Loucy (cell line): ENCODE results near the gene WFIKKN2.

Experiments used
- H2AFZ ChIP-seq: fragments of 200-600 bp; sonication (generic); 2 replicates; pipeline ENCODE4 v1.6.0; 2016; ENCODE audit warnings: antibody characterized with exemption, mild to moderate bottlenecking, low read length, moderate library complexity
- H3F3A ChIP-seq: fragments of 200-600 bp; 2 replicates; pipeline ENCODE4 v1.6.0; 2016; ENCODE audit warnings: antibody characterized with exemption, low read depth, mild to moderate bottlenecking
- H3K27me3 ChIP-seq: fragments of 200-600 bp; sonication (generic); 2 replicates; pipeline ENCODE4 v1.6.1; 2014; ENCODE audit warnings: low read length, mild to moderate bottlenecking; ENCODE audit not compliant: insufficient read depth, poor library complexity, severe bottlenecking
- H3K36me3 ChIP-seq: fragments of 200-600 bp; sonication (generic); 2 replicates; pipeline ENCODE4 v1.6.1; 2016; ENCODE audit warnings: low read length; ENCODE audit not compliant: insufficient read depth
- H3K4me1 ChIP-seq: fragments of 200-600 bp; sonication (generic); 2 replicates; pipeline ENCODE4 v1.5.1; 2014; ENCODE audit warnings: low read length, mild to moderate bottlenecking; ENCODE audit not compliant: insufficient read depth, poor library complexity, severe bottlenecking
- H3K4me2 ChIP-seq: fragments of 200-600 bp; sonication (generic); 2 replicates; pipeline ENCODE4 v1.6.0; 2014; ENCODE audit warnings: antibody characterized with exemption, low read length, low read depth, mild to moderate bottlenecking; ENCODE audit not compliant: poor library complexity, severe bottlenecking
- H3K4me3 ChIP-seq: fragments of 200-600 bp; sonication (generic); 2 replicates; pipeline ENCODE4 v1.5.1; 2014; ENCODE audit warnings: low read length, mild to moderate bottlenecking, mixed read lengths; ENCODE audit not compliant: poor library complexity, severe bottlenecking
- H3K79me2 ChIP-seq: fragments of 200-600 bp; sonication (generic); 2 replicates; pipeline ENCODE4 v1.6.1; 2014; ENCODE audit warnings: low read length; ENCODE audit not compliant: insufficient read depth
- H3K9ac ChIP-seq: fragments of 200-600 bp; sonication (generic); 2 replicates; pipeline ENCODE4 v1.6.0; 2014; ENCODE audit warnings: mild to moderate bottlenecking, low read depth, low read length, moderate library complexity; ENCODE audit not compliant: poor library complexity, severe bottlenecking
- H3K9me2 ChIP-seq: fragments of 200-600 bp; sonication (generic); replicated peaks from 2 replicates; pipeline ENCODE4 v1.6.1; 2016; ENCODE audit warnings: low read depth, low read length, mixed read lengths
- H3K9me3 ChIP-seq: fragments of 200-600 bp; sonication (generic); 2 replicates; pipeline ENCODE4 v1.6.1; 2014; ENCODE audit warnings: mild to moderate bottlenecking, antibody characterized with exemption, low read length, low read depth; ENCODE audit not compliant: insufficient read depth
- H4K20me1 ChIP-seq: fragments of 200-600 bp; sonication (generic); 2 replicates; pipeline ENCODE4 v1.6.0; 2014; ENCODE audit warnings: antibody characterized with exemption, low read length, mild to moderate bottlenecking; ENCODE audit not compliant: insufficient read depth, poor library complexity, severe bottlenecking
- CTCF ChIP-seq: fragments of 200-600 bp; sonication (generic); conservative IDR thresholded peaks from 2 replicates; pipeline ENCODE4 v1.5.1; 2014; ENCODE audit warnings: mild to moderate bottlenecking, antibody characterized with exemption, low read length
- EZH2phosphoT487 ChIP-seq: fragments of 200-600 bp; IDR thresholded peaks from 2 replicates; pipeline ENCODE4 v1.6.1; 2018; ENCODE audit warnings: antibody characterized with exemption, mild to moderate bottlenecking, moderate library complexity, borderline replicate concordance

Gene WFIKKN2

GRCh38 chr17:50844117-50844700 is 8.8 kb downstream of the WFIKKN2 start:
- no peaks in the 10 kb centered on the region for H3K27me3 ChIP-seq
- no peak overlapping the region for H3K9ac ChIP-seq
- no peak overlapping the region for H3K4me3 ChIP-seq
- H2AFZ ChIP-seq, result no peak overlapping the region
- TF ChIP-seq CTCF, result no peak
- no peak for TF ChIP-seq EZH2phosphoT487
- H3K9me2 ChIP-seq, result no peaks in the 10 kb centered on the region
- H3K4me2 ChIP-seq, result no peak overlapping the region
- H4K20me1 ChIP-seq, result no peaks in the 10 kb centered on the region
- H3K4me1 ChIP-seq, result no peaks in the 10 kb centered on the region
- no peaks in the 10 kb centered on the region for H3F3A ChIP-seq
- no peaks in the 10 kb centered on the region for H3K79me2 ChIP-seq
- no peaks in the 10 kb centered on the region for H3K36me3 ChIP-seq
- H3K9me3 ChIP-seq, result no peaks in the 10 kb centered on the region

- Histone ChIP-seq H3K36me3 (no peaks in the 10 kb centered on the region), H2AFZ (no peak overlapping the region), H3K4me1 (no peaks in the 10 kb centered on the region), H4K20me1 (no peaks in the 10 kb centered on the region), H3F3A (no peaks in the 10 kb centered on the region), H3K4me3 (no peak overlapping the region), H3K9ac (no peak overlapping the region), H3K4me2 (no peak overlapping the region), H3K79me2 (no peaks in the 10 kb centered on the region), H3K9me2 (no peaks in the 10 kb centered on the region), H3K9me3 (no peaks in the 10 kb centered on the region), H3K27me3 (no peaks in the 10 kb centered on the region)
- TF ChIP-seq CTCF (no peak), EZH2phosphoT487 (no peak)
Measured at GRCh38 chr17:50845240-50846147, 10.1 kb downstream of the WFIKKN2 start.

GRCh38 chr17:50847566-50847965 is 12.2 kb downstream of the WFIKKN2 start:
- Histone ChIP-seq H3K36me3 (no peaks in the 10 kb centered on the region), H3K4me2 (no peak overlapping the region), H3K4me1 (peaks cover 9% of the 10 kb centered on the region), H3K9me3 (no peaks in the 10 kb centered on the region), H3K27me3 (no peaks in the 10 kb centered on the region), H3K9ac (no peak overlapping the region), H2AFZ (no peak overlapping the region), H3K79me2 (no peaks in the 10 kb centered on the region), H3F3A (no peaks in the 10 kb centered on the region), H4K20me1 (no peaks in the 10 kb centered on the region), H3K4me3 (no peak overlapping the region), H3K9me2 (no peaks in the 10 kb centered on the region)
- TF ChIP-seq EZH2phosphoT487 (no peak), CTCF (no peak)
